Caco-2 (cell line): ENCODE data around the gene SLC1A2. TPM values are rescaled to one million over a fixed set of nuclear protein-coding genes. Genes with fewer than 3 reads are reported as not detected.

Source experiments
- BruUV-seq: library from RNA; stranded (reverse); fragments of 400-500 nt; replicated peaks from 2 replicates; lab custom pipeline; 2021; lab: Mats Ljungman, UMichigan
- CTCF ChIA-PET: fragments of 300-600 bp; sonication (Branson Sonifier 250); formaldehyde crosslinking; loops from one replicate; lab custom pipeline; 2022; ENCODE audit warnings: antibody characterized with exemption; lab: Charles Lee
- POLR2A ChIA-PET: fragments of 300-600 bp; sonication (Branson Sonifier 250); formaldehyde crosslinking; loops from one replicate; lab custom pipeline; 2022; ENCODE audit warnings: antibody characterized with exemption; lab: Charles Lee
- DNase-seq, 2 experiments: peaks; one replicate each; pipeline versions ENCODE4 v3.0.0 to v3.0.0-alpha.2; 2020 to 2022
- H3K27me3 ChIP-seq: replicated peaks from 2 replicates; pipeline ENCODE4 v1.6.0; 2011; ENCODE audit warnings: low read length; ENCODE audit not compliant: control insufficient read depth, insufficient read depth
- H3K36me3 ChIP-seq: 2 replicates; pipeline ENCODE4 v1.5.1; 2011; ENCODE audit warnings: low read length; ENCODE audit not compliant: control insufficient read depth, insufficient read depth
- H3K4me1 ChIP-seq: fragments of 250-450 bp; sonication (Bioruptor Pico); 2 replicates; pipeline ENCODE4 v1.5.1; 2020; ENCODE audit warnings: mild to moderate bottlenecking
- H3K4me3 ChIP-seq: 2 replicates; pipeline ENCODE4 v1.5.1; 2011; ENCODE audit warnings: low read depth, mild to moderate bottlenecking, control low read depth, low read length
- H3K9me3 ChIP-seq: fragments of 250-450 bp; sonication (Bioruptor Pico); 2 replicates; pipeline ENCODE4 v1.5.1; 2020; ENCODE audit warnings: mild to moderate bottlenecking, moderate library complexity
- H3K27ac Mint-ChIP-seq: one replicate; pipeline ENCODE4 v1.8.0; 2022; ENCODE audit warnings: mixed read lengths; ENCODE audit not compliant: unreplicated experiment
- H3K27me3 Mint-ChIP-seq: one replicate; pipeline ENCODE4 v1.8.0; 2022; ENCODE audit warnings: mixed read lengths; ENCODE audit not compliant: insufficient read depth, unreplicated experiment
- H3K36me3 Mint-ChIP-seq: one replicate; pipeline ENCODE4 v1.8.0; 2022; ENCODE audit warnings: mild to moderate bottlenecking, mixed read lengths; ENCODE audit not compliant: insufficient read depth, unreplicated experiment
- H3K4me1 Mint-ChIP-seq: one replicate; pipeline ENCODE4 v1.8.0; 2022; ENCODE audit warnings: low read depth, mixed read lengths; ENCODE audit not compliant: unreplicated experiment
- H3K4me3 Mint-ChIP-seq: one replicate; pipeline ENCODE4 v1.8.0; 2022; ENCODE audit warnings: mild to moderate bottlenecking, moderate library complexity, mixed read lengths; ENCODE audit not compliant: unreplicated experiment
- H3K9me3 Mint-ChIP-seq: one replicate; pipeline ENCODE4 v1.8.0; 2022; ENCODE audit warnings: mixed read lengths; ENCODE audit not compliant: unreplicated experiment
- intact Hi-C: fragments of 100-400 bp; cut with micrococcal nuclease; formaldehyde crosslinking; loops from one replicate; pipeline ENCODE4 v1.10.0; 2022; ENCODE audit not compliant: unreplicated experiment
- total RNA-seq: library from RNA; stranded (reverse); gene quantifications from 2 replicates; pipeline ENCODE4 v1.2.3, GENCODE V29; 2022
- TF ChIP-seq, protein P1 (sequence below), 2 experiments: fragments of 200-600 bp in 1 of 2; IDR thresholded peaks; 1 replicate in 1 of 2; 2 replicates in 1 of 2; pipeline versions ENCODE4 v1.5.1 to v1.8.0; 2011 to 2022; ENCODE audit warnings: antibody characterized with exemption in 1 of 2, control low read depth in 1 of 2, inconsistent platforms in 1 of 2, low read depth in 1 of 2, low read length in 1 of 2, mild to moderate bottlenecking in 1 of 2, moderate library complexity in 1 of 2; ENCODE audit not compliant: insufficient read depth in 1 of 2, severe bottlenecking in 1 of 2, unreplicated experiment in 1 of 2

The SLC1A2 gene
- total RNA-seq, 1 experiment from 2014 or later, result 2.0 TPM

DNA sequence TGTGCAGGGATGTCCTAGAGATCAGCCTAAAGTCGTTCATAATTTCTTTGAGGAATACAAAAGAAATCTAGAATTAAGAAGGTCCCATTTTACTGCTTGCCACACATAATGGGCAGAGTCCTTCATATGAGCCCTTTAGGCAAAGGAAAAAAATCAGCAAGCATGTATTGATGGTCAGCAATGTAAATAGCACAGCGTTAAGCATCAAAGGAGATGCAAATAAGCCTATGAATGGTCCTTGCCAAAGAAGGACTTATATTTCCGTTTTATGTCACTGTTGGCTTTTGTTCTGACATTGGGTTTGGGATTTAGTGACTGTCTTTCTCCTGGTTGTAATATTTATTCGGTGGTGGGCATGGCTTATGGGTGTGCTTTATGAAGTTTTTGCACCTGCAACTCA lies 210.6 kb downstream of the SLC1A2 start:
- Mint-ChIP-seq H3K36me3 (no peaks in the 10 kb centered on the region), H3K4me3 (no peak overlapping the region), H3K4me1 (no peaks in the 10 kb centered on the region), H3K27ac (no peak overlapping the region), H3K27me3 (no peaks in the 10 kb centered on the region), H3K9me3 (no peaks in the 10 kb centered on the region)
- H3K27me3 ChIP-seq, result no peaks in the 10 kb centered on the region
- no peaks in the 10 kb centered on the region for H3K4me1 ChIP-seq
- no peak overlapping the region for H3K4me3 ChIP-seq
- H3K9me3 ChIP-seq, result peaks cover 3% of the 10 kb centered on the region; the same call in 1 of the 2 replicates
- BruUV-seq, result no TSS peak
- no peaks in the 10 kb centered on the region for H3K36me3 ChIP-seq
- intact Hi-C loops, result no loop called here
- DNase-seq, result no peak
- POLR2A ChIA-PET, result no interaction called here
- TF ChIP-seq, protein P1, sequence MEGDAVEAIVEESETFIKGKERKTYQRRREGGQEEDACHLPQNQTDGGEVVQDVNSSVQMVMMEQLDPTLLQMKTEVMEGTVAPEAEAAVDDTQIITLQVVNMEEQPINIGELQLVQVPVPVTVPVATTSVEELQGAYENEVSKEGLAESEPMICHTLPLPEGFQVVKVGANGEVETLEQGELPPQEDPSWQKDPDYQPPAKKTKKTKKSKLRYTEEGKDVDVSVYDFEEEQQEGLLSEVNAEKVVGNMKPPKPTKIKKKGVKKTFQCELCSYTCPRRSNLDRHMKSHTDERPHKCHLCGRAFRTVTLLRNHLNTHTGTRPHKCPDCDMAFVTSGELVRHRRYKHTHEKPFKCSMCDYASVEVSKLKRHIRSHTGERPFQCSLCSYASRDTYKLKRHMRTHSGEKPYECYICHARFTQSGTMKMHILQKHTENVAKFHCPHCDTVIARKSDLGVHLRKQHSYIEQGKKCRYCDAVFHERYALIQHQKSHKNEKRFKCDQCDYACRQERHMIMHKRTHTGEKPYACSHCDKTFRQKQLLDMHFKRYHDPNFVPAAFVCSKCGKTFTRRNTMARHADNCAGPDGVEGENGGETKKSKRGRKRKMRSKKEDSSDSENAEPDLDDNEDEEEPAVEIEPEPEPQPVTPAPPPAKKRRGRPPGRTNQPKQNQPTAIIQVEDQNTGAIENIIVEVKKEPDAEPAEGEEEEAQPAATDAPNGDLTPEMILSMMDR (IDR thresholded peaks at IDR 0.05; ENCODE audit: insufficient read depth in 1 of 2, low read depth in 1 of 2, low read length in 1 of 2, severe bottlenecking in 1 of 2, unreplicated experiment in 1 of 2), result no peak
- CTCF ChIA-PET, result no interaction called here

DNA sequence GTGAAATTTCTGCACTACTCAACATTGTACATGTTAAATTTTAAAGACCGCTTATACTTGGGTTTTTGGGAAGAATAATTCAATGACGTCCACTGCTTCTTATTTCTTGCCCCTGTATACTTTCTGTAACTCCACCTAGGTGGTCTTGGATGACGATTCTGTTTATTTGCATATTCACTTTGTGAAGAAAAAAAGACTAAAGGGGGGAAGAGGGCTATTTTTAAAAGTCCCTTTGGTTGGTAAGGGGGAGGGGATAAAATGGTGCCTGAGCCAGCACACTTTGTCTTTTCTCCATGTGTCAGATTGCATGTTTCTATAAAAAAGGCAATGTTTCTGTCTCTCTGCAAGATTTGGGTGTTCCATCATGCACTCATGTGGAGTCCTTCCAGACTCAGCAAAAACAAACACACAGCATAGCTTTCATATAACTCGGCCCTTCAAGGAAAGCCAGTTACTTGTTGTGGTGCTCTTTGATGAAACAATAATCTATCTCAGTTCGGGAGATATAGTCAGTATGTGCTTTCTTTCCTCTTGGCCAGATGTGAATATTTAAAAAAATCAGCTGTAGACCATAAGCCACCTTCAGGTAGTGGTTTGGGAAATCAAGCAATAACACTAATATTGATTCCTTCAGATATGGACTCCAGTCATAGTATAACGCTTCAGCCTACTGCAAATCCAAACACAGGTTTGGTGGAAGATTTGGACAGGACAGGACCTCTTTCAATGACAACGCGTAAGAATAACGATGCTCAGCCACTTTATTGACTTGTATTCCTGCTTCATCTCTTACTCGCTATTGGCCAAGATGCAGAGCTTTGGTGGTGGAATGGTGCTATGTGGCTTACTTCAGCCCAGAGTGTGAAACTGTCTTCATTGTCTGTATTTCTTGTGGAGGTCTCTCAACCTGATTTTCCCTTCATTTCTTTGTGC lies 211.6 kb downstream of the SLC1A2 start:
- Histone ChIP-seq H3K4me1 (no peaks in the 10 kb centered on the region), H3K9me3 (peaks cover 3% of the 10 kb centered on the region; the same call in 1 of the 2 replicates), H3K27me3 (no peaks in the 10 kb centered on the region), H3K4me3 (no peak overlapping the region), H3K36me3 (no peaks in the 10 kb centered on the region)
- intact Hi-C loops, result no loop called here
- CTCF ChIA-PET, result no interaction called here
- POLR2A ChIA-PET, result no interaction called here
- peaks cover 2% of the 10 kb centered on the region for H3K4me1 Mint-ChIP-seq
- H3K4me3 Mint-ChIP-seq, result no peak overlapping the region
- no peaks in the 10 kb centered on the region for H3K36me3 Mint-ChIP-seq
- no peaks in the 10 kb centered on the region for H3K27me3 Mint-ChIP-seq
- no peaks in the 10 kb centered on the region for H3K9me3 Mint-ChIP-seq
- TF ChIP-seq, protein P1 (IDR thresholded peaks at IDR 0.05; ENCODE audit: insufficient read depth in 1 of 2, low read depth in 1 of 2, low read length in 1 of 2, severe bottlenecking in 1 of 2, unreplicated experiment in 1 of 2), result no peak
- no peak overlapping the region for H3K27ac Mint-ChIP-seq
- no TSS peak for BruUV-seq
- DNase-seq, result no peak

DNA sequence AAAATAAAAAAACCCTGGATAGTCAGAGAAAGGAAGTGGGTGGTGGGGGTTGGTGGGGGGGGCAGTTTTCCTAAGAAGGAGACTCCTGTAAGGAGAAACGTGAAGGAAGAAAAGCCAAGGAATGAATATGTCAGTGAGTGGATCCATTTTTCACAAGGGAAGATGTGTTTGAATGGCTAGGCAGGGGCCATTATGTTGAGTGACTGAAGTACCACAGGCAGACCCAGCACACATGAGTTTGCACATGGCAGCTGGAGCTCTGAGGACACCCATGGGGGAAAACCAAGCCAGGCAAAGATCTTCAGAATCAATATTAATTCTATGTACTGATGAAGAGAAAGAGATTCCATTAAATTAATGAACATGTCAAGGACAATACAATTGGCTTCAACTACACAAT lies 212.7 kb downstream of the SLC1A2 start:
- Histone ChIP-seq H3K4me3 (no peak overlapping the region), H3K4me1 (no peaks in the 10 kb centered on the region; the same call in 1 of the 2 replicates), H3K9me3 (peaks cover 3% of the 10 kb centered on the region; the same call in 1 of the 2 replicates), H3K36me3 (no peaks in the 10 kb centered on the region), H3K27me3 (no peaks in the 10 kb centered on the region)
- TF ChIP-seq, protein P1 (IDR thresholded peaks at IDR 0.05; ENCODE audit: insufficient read depth in 1 of 2, low read depth in 1 of 2, low read length in 1 of 2, severe bottlenecking in 1 of 2, unreplicated experiment in 1 of 2), result no peak
- H3K27ac Mint-ChIP-seq, result no peak overlapping the region
- no peaks in the 10 kb centered on the region for H3K27me3 Mint-ChIP-seq
- DNase-seq, result no peak
- peaks cover 9% of the 10 kb centered on the region for H3K4me1 Mint-ChIP-seq
- no TSS peak for BruUV-seq
- no peak overlapping the region for H3K4me3 Mint-ChIP-seq
- H3K36me3 Mint-ChIP-seq, result no peaks in the 10 kb centered on the region
- CTCF ChIA-PET, result no interaction called here
- intact Hi-C loops, result no loop called here
- POLR2A ChIA-PET, result no interaction called here
- no peaks in the 10 kb centered on the region for H3K9me3 Mint-ChIP-seq
